Mesodermal cell (in vitro differentiated cells): ENCODE data around the gene SH3TC2.

Experiments used
- H3K27ac ChIP-seq: 2 replicates; pipeline ENCODE4 v1.7.0; 2013; ENCODE audit warnings: mild to moderate bottlenecking, low read depth, low read length, moderate library complexity; ENCODE audit not compliant: severe bottlenecking
- H3K36me3 ChIP-seq: 2 replicates; pipeline ENCODE4 v1.7.1; 2013; ENCODE audit warnings: mild to moderate bottlenecking, low read length, moderate library complexity; ENCODE audit not compliant: control insufficient read depth, insufficient read depth
- H3K4me1 ChIP-seq: one replicate; pipeline ENCODE4 v1.7.1; 2013; ENCODE audit warnings: mild to moderate bottlenecking, low read length; ENCODE audit not compliant: insufficient read depth, control insufficient read depth, poor library complexity, severe bottlenecking
- H3K4me3 ChIP-seq: 2 replicates; pipeline ENCODE4 v1.7.0; 2013; ENCODE audit warnings: low read length, control low read depth, mild to moderate bottlenecking; ENCODE audit not compliant: insufficient read depth, poor library complexity, severe bottlenecking; ENCODE audit errors: extremely low read depth
- H3K9me3 ChIP-seq: 2 replicates; pipeline ENCODE4 v1.7.1; 2013; ENCODE audit warnings: mild to moderate bottlenecking, low read length, moderate library complexity; ENCODE audit not compliant: control insufficient read depth
- WGBS, 2 experiments: methylation state at CpG; one replicate each; pipeline ENCODE4 v1.1.5; 2013; ENCODE audit warnings: missing lambda C conversion rate in 2 of 2; ENCODE audit not compliant: insufficient coverage in 2 of 2; 5-methylcytosine and 5-hydroxymethylcytosine counted together

SH3TC2 gene

DNA sequence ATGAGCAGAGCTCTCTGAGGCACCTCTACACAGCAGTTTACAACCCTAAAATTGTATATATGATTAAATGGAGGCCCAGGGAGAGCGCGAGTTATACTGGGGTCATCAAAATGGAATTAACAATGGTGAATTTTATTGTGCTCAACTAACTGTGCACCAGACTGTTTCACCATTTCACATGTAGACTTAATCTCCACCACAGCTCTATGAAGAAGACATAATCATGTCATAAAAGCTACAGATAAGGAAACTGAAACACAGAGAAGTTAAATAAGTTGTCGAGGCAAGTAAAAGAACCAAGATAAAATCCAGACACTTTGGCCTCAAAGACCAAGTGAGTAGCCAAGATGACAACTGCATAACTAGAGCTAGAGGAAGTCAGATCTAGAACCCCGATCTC is 1.5 kb downstream of the SH3TC2 start:
- Histone ChIP-seq H3K4me1 (peaks cover 27% of the 10 kb centered on the region), H3K9me3 (peaks cover 10% of the 10 kb centered on the region), H3K27ac (no peak overlapping the region), H3K4me3 (no peak overlapping the region), H3K36me3 (no peaks in the 10 kb centered on the region)
- 80 to 94% methylated on average over 1 to 2 of the region's 4 CpGs for WGBS, 2 experiments

DNA sequence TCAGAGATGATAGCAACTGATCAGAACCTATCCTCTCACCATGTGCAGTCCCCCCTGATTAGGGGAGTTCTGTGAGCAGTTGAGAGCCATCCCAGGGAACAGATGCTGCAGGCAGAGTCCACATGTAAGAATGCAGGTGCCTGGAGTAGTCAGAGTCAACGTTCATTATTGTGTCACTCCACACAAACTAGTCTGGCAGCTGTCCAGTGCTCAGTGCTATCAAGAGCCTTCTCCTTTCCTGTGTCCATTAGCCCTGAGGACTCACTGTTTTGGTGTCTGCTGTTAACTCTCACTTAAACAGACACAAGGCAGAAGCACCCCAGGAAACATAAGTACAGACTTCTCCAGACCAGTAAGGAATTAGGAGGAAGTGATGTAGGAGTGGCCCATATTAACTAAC is 2.5 kb downstream of the SH3TC2 start:
- 67 to 75% methylated on average over 1 of the region's 1 CpG for WGBS, 2 experiments
- H3K4me1 ChIP-seq, result peaks cover 27% of the 10 kb centered on the region

DNA sequence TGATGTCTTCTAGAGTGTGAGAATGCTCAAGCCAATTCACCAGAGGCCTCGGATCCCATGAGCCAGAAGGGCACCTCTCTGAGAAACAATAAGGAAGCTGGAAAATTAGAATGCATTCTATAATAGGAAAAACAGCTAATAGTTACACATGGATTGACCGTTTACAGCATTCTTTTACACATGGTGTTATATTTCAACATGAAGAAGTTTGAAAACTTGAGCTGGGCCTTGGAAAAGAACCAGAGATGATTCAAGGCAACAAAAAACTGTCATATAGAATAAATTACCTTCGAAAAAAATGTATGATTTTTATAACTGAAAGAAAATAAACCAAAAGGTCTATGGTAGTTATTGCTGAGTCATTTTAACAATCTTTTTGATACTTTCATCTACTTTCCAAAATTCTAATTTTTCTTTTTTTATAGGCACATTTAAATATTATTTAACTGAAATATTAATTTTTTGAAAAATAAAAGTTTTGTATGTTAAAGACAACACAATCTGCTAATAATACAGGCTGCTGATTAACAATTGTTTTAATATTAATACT is 6.2 kb downstream of the SH3TC2 start:
- peaks cover 3% of the 10 kb centered on the region for H3K4me1 ChIP-seq
- H3K9me3 ChIP-seq, result peaks cover 10% of the 10 kb centered on the region
- H3K4me3 ChIP-seq, result no peak overlapping the region
- no peak overlapping the region for H3K27ac ChIP-seq
- H3K36me3 ChIP-seq, result no peaks in the 10 kb centered on the region
- WGBS, 2 experiments, result no CpG with 5 or more reads among the region's 3 CpGs

More for the DNA sequence above, 2.5 kb downstream of the SH3TC2 start:
- Histone ChIP-seq H3K27ac (no peak overlapping the region), H3K36me3 (no peaks in the 10 kb centered on the region), H3K4me3 (no peak overlapping the region), H3K9me3 (peaks cover 10% of the 10 kb centered on the region)

DNA sequence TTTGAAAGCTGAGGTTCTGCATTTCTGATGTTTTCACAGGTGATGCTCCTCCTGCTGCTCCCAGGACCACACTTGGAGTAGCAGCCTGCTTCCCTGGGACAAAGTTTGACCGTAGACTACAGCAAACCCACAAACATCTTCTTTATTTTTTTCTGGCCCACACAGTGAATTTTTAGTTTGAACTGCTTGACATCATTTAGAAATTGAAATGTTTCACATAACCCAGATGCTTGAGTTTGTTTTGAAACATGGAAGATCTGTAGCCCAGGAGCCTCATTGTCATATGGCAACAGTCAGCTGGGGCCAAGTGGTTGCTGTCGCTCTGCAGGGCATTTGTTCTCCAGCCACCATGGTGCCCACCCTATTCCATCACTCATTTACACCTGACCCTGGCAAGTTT is 8.4 kb downstream of the SH3TC2 start:
- Histone ChIP-seq H3K36me3 (no peaks in the 10 kb centered on the region), H3K4me3 (no peak overlapping the region), H3K27ac (no peak overlapping the region), H3K9me3 (peaks cover 10% of the 10 kb centered on the region), H3K4me1 (no peaks in the 10 kb centered on the region)
- WGBS, 2 experiments, result 80 to 100% methylated on average over 1 of the region's 2 CpGs

DNA sequence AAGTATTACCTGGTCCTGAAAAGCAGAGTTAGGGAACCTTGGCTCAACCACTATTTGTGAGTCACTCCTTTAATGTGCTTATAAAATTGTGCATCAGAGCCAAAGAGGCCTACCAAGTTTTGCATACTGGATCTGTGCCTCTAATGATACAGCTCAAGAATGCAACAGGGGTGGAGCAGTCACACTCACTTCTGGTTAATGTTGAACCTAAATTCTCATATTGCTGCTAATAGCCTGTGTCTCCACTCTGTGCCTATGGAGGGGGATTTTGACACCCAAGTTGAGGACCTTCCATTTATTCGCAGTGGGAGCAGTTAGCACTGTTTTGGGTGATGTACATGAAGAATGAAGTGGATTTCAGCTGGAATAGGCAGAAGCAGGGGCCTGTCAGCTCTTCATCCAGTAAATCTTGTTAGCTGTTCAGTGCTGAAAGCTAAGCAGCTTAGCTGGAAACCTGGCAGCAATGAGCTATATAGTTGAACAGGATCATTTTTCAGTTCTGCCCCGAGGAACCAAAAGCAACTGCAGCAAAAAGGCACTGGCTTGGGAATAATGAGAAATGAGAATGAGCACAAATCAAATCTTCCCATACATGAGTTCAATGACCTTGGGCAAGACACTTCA is 9.7 kb downstream of the SH3TC2 start:
- Histone ChIP-seq H3K36me3 (no peaks in the 10 kb centered on the region), H3K4me3 (no peak overlapping the region), H3K27ac (no peak overlapping the region), H3K4me1 (no peaks in the 10 kb centered on the region), H3K9me3 (peaks cover 7% of the 10 kb centered on the region)
- 92 to 100% methylated on average over 1 to 2 of the region's 2 CpGs for WGBS, 2 experiments

DNA sequence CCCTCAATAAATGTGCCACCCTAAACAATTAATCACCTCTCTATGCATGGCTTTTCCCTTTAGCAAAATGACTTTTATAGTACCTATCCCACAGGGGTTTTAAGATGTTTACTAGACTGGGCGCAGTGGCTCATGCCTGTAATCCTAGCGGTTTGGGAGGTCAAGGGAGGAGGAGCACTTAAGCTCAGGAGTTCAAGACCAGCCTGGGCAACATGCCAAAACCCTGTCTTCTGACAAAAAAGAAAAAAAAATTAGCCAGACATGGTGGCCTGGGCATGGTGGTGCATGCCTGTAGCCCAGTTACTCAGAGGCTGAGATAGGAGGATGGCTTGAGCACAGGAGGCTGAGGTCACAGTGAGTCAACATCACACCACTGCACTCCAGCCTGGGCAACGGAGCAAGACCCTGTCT is 13.5 kb downstream of the SH3TC2 start:
- no peaks in the 10 kb centered on the region for H3K36me3 ChIP-seq
- no peak overlapping the region for H3K27ac ChIP-seq
- H3K9me3 ChIP-seq, result no peaks in the 10 kb centered on the region
- no peak overlapping the region for H3K4me3 ChIP-seq
- H3K4me1 ChIP-seq, result no peaks in the 10 kb centered on the region
- 83 to 100% methylated on average over 1 to 2 of the region's 3 CpGs for WGBS, 2 experiments

DNA sequence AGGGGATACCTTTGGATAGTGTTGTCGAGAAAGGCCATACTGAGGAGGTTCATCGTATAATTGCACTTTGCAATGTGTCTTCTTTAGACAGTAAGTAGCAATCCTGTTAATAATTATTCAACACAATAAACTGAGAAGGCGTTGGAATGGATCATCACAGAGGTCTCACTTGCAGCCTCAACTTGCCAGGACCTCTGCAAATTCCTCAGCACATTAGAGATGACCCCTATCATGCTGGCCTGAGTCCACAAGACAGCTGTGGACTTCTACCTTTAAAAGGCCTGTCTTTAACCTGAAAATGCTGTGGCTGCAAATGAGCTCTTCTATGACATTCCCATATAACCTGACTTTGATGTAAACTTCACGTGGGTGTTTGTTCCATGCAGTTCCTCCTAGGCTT is 14.1 kb downstream of the SH3TC2 start:
- WGBS, 2 experiments, result 88 to 100% methylated on average over 2 of the region's 4 CpGs
- no peak overlapping the region for H3K27ac ChIP-seq
- no peaks in the 10 kb centered on the region for H3K4me1 ChIP-seq
- no peak overlapping the region for H3K4me3 ChIP-seq
- no peaks in the 10 kb centered on the region for H3K9me3 ChIP-seq
- H3K36me3 ChIP-seq, result no peaks in the 10 kb centered on the region

DNA sequence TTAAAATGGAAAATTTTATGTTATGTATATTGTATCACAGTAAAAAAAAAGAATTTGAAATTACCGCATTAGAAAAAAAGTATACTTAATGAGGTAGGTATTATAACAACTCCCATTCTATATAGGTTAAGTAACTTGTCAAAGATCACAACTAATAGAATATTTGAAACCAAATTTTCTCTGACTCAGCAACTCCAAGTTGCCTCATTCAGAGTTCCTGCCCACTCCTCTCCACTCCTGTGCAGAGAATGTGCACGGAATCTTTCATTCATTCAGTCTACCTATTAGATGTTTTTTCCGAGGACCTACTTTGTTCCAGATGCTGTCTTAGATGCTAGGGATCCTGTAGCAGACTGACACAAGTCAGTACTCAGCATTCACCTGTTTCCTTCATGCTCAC is 15.4 kb downstream of the SH3TC2 start:
- Histone ChIP-seq H3K4me3 (no peak overlapping the region), H3K4me1 (no peaks in the 10 kb centered on the region), H3K9me3 (no peaks in the 10 kb centered on the region), H3K36me3 (no peaks in the 10 kb centered on the region), H3K27ac (no peak overlapping the region)
- 83 to 85% methylated on average over 2 of the region's 3 CpGs for WGBS, 2 experiments

DNA sequence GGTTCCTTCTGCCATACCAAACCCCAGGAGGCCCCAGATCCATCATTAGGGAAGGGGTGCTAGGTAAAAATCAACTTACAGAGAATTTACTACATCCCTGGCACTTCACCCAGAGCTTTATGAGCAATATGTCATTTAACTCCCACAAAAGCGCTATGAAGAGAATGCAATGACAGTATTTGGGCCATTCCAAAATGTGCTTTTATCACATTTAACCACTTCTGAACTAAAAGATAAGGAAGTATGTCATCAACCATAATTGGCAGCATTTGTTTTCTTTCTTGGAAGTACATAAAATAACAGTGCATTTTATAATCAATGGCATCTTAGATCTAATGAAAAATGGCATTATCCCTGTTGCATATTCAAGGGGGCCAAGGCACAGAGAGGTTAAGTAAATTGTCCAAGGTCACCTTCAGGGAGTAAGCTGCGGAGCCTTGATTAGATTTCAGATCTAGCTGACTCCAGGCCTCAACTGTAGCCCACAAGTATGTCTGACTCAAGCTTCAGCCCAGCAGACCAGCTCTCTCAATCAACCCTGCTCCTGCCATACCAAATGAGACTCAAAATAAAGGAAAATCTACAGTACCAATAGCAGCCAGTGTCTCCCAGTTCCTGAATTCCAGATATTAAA is 16.5 kb downstream of the SH3TC2 start:
- no peak overlapping the region for H3K4me3 ChIP-seq
- WGBS, 2 experiments, result 88 to 94% methylated on average over 1 to 2 of the region's 2 CpGs
- no peaks in the 10 kb centered on the region for H3K36me3 ChIP-seq
- H3K4me1 ChIP-seq, result no peaks in the 10 kb centered on the region
- H3K9me3 ChIP-seq, result no peaks in the 10 kb centered on the region
- H3K27ac ChIP-seq, result no peak overlapping the region

DNA sequence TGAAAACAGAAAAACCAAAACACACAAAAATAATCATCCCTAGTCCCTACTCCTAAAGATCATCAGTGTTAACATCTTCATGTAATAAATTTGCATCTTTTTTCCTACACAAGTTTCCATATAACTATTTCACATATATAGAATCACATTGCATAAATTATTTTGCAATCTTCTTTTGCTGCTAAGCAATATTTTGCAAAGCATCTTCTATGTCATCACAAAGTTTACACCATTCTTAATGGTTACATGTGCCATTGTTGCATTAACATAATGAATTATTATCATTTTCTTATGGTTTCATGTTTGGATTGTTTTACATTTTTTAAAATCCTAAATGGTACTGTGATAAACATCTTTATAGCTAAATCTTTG is 17.8 kb downstream of the SH3TC2 start:
- H3K4me1 ChIP-seq, result no peaks in the 10 kb centered on the region
- H3K4me3 ChIP-seq, result no peak overlapping the region
- H3K9me3 ChIP-seq, result no peaks in the 10 kb centered on the region
- H3K27ac ChIP-seq, result no peak overlapping the region
- H3K36me3 ChIP-seq, result no peaks in the 10 kb centered on the region

DNA sequence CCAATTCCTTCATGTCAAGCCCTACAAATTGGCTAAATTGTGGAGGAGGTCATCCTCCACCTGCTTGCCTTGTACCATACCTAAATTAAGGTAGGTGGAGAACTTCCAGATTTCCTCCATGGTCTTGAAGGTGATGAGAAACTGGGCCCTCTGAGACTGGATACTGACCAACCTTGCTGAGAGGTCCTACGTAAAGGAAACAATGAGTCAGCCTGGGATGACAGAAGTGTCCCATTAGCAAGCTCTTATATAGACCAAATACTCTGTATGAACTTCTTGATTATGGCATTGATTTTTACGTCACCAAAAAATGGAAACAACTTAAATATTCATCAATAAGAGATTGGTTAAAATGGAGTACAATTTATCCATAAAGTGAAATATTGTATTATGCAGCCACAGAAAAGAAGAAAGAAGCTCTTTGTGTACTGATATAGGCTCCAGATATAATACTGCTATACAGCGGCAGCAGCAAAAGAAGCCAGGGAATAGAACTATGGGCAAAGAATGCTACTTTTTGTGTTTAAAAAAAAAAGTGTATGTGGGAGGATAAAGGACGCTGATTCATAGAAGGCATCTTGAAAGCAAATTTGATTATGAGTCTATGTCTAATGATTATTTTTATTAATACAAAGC is 18.3 kb downstream of the SH3TC2 start:
- H3K9me3 ChIP-seq, result no peaks in the 10 kb centered on the region
- H3K4me3 ChIP-seq, result no peak overlapping the region
- WGBS, 2 experiments, result 93 to 100% methylated on average over 1 to 2 of the region's 4 CpGs
- H3K36me3 ChIP-seq, result no peaks in the 10 kb centered on the region
- no peaks in the 10 kb centered on the region for H3K4me1 ChIP-seq
- H3K27ac ChIP-seq, result no peak overlapping the region
